ENCODE results near the gene CADPS2.
"Not testable (repeated sequence)": the region's sequence is repeated elsewhere in the genome, so short reads cannot be mapped to it uniquely, and the experiment has no call there.

Gene CADPS2

DNA sequence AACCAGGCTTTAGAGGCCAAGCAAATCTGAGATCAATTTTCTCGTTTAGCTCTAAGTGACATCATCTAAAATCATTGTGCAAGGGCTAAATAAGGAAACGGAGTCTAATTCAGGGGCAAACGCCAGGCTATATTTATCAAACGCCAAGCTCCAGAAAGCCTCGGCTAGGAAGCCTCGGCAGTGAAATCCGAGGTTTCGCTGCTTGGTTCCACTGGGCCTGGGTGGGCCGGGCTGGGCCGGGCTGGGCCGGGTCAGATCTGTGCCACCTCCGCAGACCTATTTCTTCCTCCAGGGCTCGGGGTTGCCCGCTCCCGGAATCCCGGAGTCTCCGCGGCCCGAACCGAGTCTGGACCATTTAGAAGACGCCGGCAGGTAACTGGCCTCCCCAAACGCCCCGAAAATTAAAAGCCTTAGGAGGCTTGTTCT is 581.3 kb downstream of the CADPS2 start:
- no peak for DNase-seq

DNA sequence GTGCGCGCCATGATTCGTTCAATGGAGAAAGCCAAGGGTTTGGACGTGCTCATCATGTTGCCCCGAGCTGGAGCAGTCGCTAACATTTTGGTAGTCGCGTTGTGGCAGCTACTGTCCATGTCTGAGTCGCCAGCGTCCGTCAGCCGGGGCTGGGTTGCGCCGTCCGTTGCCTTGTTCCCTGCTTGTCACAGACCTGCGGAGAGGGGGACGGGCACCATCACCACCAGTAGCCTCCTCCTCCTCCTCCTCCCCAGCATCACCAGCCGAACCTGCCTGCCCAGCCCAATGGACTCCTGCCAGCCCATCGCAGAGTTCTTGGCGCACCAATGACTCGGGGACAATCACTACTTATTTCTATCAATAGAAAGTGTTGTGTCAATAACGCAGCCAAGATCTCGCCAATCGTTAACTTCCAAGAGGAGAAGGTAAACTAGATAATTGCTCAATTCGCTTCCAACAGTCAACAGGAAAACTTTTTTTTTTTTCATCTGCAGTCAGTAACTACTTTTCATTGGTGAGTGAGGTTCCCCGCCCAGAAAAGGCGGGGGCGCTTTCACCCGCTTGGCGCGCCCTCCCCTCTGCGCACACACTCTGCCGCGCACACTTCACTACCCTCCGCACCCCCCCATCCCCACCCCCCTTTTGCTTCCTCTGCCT is 581.8 kb downstream of the CADPS2 start, which contains the start of gene FEZF1:
FEZF1 (minus strand) TSS at position 432 of the 657 bp plus-strand sequence; CDS start at position 119, 313 bp downstream.
- peak; percentile 55 for DNase-seq

DNA sequence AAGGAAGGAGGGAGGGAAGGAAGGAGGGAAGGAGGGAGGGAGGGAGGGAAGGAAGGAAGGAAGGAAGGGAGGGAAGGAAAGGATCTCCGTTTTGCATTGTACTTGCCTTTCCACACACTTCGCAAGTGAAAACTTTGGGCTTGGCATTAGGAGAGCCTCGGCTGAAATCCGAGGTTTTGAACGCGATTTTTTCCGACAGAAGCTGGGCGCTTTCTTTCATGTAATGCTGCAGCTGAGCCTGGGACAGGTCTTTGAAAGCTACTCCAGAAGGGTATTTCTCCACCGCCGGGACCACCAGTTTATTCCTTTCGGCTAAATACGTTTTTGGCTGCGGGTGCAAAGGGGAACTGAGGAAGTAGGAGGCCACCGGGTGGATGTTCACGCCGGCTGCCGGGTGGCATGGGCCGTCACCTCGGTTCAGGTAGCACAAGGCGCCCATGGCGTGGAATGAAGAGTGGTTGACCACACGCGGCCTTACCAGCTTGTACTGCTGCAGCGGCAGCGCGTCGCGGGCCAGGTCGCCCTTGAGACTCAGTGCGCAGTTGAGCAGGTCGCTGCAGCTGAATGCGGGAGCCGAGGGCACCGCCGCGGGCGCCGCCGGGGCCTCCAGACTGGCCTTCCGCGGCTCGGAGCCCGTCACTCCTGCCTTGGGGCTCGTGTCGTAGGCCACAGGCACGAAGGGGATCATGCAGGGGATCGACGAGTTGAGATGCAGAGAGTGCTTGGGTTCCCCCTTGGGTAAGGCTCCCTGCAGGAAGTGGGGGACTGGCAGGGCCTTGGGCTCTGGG is 582.5 kb downstream of the CADPS2 start:
- no peak for DNase-seq

DNA sequence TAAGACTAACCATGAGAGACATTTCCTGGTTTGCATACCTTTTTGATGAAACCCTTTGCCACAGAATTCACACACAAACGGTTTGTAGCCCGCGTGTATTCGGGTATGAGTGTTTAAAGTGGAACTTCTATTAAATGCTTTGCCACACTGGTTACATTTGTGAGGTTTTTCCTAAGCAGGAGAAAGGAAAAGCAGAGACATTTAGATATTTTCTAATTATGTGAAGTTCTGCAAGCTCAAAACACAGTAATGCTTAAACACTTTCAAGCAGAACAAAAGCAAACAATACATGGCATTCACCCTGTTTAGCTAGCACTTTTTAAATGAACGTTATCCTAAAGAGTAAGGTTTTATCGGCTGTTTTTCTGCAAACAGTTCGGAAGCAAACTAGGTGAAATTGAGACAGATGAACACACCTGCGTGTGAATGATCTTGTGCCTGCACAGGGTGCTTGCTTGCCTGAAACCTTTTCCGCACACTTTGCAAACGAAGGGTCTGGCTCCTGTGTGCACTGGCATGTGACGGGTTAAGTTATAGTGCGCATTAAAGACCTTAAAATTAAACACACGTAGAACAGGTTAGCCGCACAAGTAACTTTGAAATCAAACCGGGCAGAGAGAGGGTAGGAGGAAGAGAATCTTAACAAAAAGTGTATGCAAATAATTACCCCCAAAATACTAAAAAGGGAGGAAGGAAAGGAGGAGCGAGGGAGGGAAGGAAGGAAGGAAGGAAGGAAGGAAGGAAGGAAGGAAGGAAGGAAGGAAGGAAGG is 583.3 kb downstream of the CADPS2 start:
- no peak for DNase-seq

DNA sequence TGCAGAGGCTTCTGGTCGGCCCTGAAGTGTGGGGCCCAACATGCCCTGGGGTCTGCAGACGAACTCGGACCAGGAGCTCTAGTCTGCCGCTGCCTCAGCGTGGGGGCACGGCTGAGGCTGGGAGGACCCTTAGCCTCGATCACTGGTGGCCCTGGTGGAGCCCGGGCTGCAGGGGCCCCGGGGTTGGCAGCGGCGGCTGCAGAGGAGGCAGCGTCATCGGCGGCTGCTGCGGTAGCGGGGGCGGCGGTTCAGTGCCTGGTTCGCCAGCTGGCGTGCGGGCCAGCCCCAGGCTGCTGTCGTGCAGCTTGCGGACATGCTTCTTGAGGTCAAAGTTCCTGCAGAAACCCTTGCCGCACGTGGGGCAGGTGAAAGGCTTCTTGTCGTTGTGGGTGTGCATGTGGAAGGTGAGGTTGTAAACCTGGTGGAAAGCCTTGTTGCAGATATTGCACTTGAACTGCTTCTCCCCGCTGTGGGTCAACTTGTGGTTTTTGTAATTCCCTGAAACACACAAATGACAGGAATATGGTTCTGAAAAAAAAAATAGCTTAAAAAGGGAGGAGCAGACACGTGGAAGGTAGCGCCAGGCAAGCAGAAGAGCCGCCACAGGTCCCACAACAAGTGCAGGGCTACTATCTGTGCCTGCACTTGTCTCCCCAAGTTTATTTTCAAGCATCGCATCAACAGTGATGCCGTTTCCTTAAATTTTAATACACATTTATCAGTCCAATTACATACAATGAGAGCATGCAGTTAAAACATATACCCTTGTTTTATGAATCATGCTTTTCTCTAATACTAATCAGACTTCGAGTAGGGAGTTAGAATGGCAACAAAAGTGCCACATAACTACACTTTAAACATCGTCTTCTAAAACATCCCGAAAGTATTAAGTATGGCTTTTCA is 584.2 kb downstream of the CADPS2 start:
- no peak for DNase-seq

DNA sequence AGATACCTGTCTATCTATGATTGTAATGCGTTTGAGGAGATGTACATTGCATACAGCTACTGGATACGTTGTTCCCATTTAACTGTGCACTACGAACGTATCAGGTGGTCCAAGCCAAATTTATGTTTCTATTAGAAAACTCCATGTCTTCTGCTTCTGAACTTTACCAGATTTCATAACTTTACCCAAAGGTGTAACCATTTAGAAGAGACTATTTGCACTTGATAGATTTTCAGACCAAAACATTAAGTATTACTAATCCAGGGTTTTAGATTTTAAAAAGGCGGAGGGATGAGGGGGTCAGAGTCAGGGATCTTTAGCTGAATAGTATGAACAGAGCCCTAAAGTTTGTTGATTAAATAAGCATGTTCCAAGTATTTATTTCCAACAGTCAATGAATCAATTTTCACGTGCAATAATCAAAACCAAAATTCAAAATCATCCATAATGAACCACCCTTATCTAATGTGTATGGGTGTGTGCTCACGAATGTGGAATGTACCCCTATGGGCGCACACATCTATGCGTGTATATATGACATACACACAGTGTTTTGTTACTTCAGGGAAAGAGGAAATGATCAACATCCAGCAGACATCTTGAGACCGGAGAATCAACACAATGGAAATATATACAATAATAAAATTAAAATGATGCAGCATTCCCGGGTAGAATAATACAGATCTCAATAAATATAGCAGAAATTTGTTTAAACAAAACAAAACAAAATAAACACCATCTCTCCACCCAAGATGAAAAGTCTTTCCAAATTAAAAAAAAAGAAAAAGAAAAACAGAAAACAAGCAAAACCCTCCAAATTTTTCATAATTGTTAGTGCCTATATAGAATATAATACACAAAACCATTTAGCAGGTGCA is 585.1 kb downstream of the CADPS2 start:
- DNase-seq: no peak

DNA sequence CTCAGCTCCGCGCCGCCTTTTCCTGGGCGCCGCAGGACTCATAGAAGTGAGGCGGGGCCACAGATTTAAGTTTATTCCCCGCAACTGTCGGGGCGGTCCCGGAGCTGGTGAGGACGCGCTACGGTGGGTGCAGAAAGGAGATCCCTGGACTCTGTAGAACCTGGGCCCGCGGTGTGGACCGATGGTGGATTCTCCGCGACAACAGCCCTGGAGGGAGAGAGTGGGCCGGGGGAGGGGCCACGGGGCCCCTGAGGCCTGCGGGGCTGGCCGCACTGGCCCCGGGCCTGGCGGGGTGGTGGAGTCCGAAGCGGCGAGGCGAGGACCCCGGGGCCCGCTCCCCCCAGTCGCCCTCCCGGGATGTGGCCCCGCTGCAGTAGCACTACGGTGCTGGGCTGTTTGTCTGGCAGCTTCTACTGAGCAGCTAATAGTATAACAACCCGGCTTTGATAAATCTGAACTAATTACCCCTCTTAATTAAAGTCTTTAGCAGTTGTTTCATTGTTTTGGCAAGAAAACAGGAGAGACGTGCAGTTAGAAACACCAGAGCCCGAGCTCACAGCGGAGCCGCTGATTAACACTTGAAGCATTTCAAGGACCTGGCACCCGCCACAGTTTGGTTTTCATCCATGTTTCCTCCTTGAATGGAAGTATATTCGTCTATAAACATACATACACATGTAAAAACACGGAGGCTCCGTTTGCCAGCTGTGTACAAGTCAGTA is 585.9 kb downstream of the CADPS2 start:
- no peak for DNase-seq

DNA sequence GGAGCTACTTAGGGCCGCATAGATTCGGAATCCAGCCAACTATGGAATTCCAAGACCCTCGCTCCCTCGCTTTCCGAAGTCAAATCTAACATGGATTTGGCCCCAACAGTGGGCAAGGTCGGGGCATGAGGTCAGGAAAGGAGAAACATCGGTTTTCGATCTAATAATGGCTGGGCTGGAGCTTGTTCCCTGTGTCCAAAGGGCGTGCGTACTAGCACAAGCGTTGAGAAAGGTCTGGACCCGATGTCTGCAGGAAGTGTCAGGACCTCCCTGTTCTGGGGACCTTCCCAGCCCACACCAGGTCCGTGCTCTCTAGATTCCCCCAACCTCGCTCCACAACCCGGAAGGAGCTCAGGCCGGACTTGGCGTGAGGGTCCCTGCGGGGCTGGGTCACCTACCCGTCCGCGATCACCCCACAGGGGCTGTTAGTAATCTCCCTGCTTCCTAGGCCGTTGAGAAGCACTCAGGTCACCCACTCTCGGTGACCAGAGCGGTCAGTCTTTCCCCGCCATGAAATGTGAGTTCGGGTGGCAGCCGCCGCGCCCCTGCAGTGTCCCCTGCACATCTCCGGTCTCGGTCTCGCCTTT is 586.5 kb downstream of the CADPS2 start:
- DNase-seq: no peak

DNA sequence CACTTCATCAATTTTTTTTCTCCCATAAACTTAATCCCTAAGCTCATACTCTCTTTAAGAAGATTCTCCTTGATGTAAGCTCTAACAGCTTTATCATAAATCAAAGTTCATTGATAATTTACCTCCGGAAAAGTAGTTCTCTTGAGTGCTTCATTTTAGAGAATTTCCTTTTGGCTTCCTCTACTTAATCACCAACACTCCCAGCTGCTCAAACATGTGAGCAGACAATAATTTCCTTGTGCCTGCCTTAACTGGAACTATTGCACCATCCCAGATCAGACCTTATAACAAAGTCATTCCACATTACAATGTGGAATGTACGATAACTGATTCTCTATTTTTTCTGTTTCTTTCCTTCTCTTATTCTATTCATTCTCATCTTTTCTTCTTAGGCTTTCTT is 587.6 kb downstream of the CADPS2 start:
- DNase-seq: no peak

DNA sequence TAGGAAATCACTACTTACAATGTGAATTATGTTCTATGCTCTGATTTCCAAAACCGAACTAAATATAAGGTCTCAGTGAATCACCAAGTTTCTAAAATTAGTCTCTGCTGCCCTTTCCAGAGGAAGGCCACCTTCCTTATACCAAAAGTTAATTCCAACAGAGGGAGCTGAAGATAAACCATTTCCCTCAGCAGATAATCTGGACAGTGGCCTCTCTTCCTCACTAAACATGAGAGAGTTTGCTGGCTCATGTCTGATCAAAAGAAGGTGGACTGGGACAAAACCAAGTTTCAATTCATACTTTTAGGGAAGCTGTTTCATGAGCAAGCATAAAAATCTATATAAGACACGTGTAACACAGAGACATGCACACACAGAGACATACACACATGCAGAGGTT is 588.1 kb downstream of the CADPS2 start:
- DNase-seq: no peak

DNA sequence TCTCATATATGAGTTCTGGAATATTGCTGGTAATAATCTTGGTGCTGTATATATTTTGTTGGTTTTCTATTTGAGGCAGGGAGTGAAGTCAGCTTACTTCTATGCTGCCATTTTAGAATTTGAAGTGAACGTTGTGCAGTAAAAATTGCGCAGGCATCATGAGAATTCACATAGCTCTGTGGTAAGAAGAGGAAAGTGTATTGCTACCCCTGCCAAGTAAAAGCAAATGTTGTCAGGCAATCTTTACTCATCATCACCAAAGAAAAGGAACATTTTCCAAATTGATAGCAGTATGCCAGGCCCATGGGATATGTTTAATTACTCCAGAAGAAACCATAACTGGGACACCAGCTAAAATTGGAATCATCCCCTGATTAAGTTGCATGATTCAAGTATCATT is 595.1 kb downstream of the CADPS2 start:
- DNase-seq: no peak

DNA sequence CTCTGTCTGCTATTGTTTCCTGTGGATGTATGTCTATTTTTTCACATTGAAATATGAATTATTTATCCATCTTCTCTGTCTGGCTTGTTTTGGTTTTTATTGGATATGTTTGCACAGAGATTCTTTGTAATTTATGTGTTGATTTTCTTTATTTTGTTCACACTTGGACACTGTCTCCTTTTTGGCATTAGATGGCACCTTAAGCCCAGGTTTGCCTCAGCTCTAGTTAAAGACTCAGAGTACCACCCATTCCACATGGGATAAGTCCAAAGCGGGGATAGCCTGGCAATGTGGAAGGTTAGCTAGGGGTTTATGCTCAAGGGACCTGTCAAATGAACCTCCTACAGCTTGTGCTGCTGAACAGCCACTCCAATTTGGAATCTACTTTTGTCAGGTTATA is 595.8 kb downstream of the CADPS2 start:
- DNase-seq: no peak

DNA sequence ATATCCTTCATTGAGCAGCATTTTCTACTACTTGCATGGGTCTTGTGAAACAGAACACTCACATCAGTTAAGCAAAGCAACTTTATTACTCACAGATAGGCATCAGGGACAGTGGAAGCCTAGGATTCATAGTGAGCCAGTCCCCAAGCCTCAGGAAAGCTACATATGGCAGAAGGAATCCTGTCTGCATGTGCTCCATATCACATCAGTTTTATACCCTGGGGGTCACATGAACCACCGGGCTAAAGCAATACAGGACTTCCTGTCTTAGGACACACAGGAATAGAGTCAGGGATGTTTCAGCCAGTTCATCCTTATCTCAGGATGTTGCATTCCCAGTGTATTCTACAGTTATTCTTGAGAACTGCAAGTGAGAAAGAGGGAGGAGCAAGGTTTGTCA is 596.8 kb downstream of the CADPS2 start:
- no peak for DNase-seq

DNA sequence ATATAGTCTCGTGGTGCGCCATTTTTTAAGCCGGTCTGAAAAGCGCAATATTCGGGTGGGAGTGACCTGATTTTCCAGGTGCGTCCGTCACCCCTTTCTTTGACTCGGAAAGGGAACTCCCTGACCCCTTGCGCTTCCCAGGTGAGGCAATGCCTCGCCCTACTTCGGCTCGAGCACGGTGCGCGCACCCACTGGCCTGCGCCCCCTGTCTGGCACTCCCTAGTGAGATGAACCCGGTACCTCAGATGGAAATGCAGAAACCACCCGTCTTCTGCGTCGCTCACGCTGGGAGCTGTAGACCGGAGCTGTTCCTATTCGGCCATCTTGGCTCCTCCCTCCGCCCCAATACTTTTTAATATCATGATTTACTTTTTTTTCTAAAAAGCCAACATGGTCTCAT is 601.7 kb downstream of the CADPS2 start:
- DNase-seq: not testable (repeated sequence)

DNA sequence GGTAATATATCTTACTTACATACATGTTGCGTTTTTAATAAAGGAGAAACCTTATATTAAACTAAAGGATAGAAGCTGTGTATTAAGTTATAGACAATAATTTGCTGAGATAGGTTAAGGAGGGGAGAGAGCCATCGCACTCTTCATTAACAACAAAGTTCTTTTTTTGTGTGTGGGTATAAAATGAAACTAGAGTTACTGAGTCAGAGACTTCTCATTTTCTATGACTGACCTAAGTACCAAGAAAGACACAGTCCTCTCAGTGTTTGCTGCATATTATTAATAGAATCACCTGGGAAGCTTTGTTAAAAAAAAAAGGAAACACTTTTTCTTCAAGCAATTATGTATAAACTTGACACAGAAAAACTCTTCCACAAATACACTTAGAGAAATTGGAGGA is 613.1 kb downstream of the CADPS2 start:
- DNase-seq: no peak

DNA sequence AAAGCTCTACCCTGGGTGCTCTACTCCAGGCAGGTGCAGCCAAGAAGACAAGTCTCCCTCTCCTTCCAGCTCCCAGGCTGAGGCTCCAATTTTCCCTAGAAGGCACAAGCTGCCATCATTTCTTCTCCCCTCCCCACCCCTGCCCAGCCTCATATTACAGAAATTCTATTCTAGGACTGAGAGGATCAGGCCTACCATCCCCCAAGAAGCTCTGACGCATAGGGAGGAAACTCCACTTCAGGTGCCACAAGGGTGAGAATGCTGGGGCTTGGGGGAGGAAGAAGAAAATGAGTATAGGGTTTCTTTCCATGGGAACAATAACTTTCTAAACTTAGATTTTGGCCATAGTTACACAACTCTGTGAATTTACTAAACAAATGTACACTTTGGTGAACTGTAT is 617.0 kb downstream of the CADPS2 start:
- DNase-seq: peak; percentile 13

Measured in NCI-H2171 treated with DMSO at 0.1 percent for 48 hours (cell line).